NCI-H128 (cell line): ENCODE data around the gene DIP2C.
"Not testable (repeated sequence)": the region's sequence is repeated elsewhere in the genome, so short reads cannot be mapped to it uniquely, and the experiment has no call there.

Experiments
- DNase-seq: peaks from one replicate; lab custom pipeline; 2025; ENCODE audit not compliant: unreplicated experiment; lab: John Stamatoyannopoulos, UW

DIP2C gene

GRCh38 chr10:368579-369220 lies 320.8 kb downstream of the DIP2C start:
- no peak for DNase-seq

- not testable (repeated sequence) for DNase-seq
Observed at GRCh38 chr10:368107-368506, 321.4 kb downstream of the DIP2C start.

- no peak for DNase-seq
Observed at GRCh38 chr10:367636-368035, 321.8 kb downstream of the DIP2C start.

GRCh38 chr10:366186-366585 lies 323.3 kb downstream of the DIP2C start:
- DNase-seq, result no peak

GRCh38 chr10:364267-364775 lies 325.1 kb downstream of the DIP2C start:
- no peak for DNase-seq

GRCh38 chr10:363152-363551 lies 326.3 kb downstream of the DIP2C start:
- DNase-seq, result no peak

- DNase-seq, result peak; percentile 34
Observed at GRCh38 chr10:361203-362081, 328.0 kb downstream of the DIP2C start.

GRCh38 chr10:360653-361052 lies 328.8 kb downstream of the DIP2C start:
- DNase-seq, result no peak

- no peak for DNase-seq
Observed at GRCh38 chr10:359762-360161, 329.7 kb downstream of the DIP2C start.

- no peak for DNase-seq
Observed at GRCh38 chr10:359093-359492, 330.4 kb downstream of the DIP2C start.

GRCh38 chr10:357201-357950 lies 332.1 kb downstream of the DIP2C start:
- DNase-seq, result no peak

GRCh38 chr10:356452-356851 lies 333.0 kb downstream of the DIP2C start:
- DNase-seq, result no peak

GRCh38 chr10:354901-355617 lies 334.4 kb downstream of the DIP2C start:
- no peak for DNase-seq

GRCh38 chr10:352476-353235 lies 336.8 kb downstream of the DIP2C start:
- DNase-seq, result no peak

- no peak for DNase-seq
Observed at GRCh38 chr10:351770-352334, 337.6 kb downstream of the DIP2C start.

GRCh38 chr10:350981-351501 lies 338.4 kb downstream of the DIP2C start:
- no peak for DNase-seq

- no peak for DNase-seq
Observed at GRCh38 chr10:349081-349480, 340.4 kb downstream of the DIP2C start.

- DNase-seq, result no peak
Observed at GRCh38 chr10:348456-348855, 341.0 kb downstream of the DIP2C start.

GRCh38 chr10:347774-348173 lies 341.7 kb downstream of the DIP2C start:
- DNase-seq, result not testable (repeated sequence)

- not testable (repeated sequence) for DNase-seq
Observed at GRCh38 chr10:347190-347589, 342.3 kb downstream of the DIP2C start.
